ENCODE data around the gene ZNF763.
"Not testable (repeated sequence)": the region's sequence is repeated elsewhere in the genome, so short reads cannot be mapped to it uniquely, and the experiment has no call there.

Gene ZNF763

DNA sequence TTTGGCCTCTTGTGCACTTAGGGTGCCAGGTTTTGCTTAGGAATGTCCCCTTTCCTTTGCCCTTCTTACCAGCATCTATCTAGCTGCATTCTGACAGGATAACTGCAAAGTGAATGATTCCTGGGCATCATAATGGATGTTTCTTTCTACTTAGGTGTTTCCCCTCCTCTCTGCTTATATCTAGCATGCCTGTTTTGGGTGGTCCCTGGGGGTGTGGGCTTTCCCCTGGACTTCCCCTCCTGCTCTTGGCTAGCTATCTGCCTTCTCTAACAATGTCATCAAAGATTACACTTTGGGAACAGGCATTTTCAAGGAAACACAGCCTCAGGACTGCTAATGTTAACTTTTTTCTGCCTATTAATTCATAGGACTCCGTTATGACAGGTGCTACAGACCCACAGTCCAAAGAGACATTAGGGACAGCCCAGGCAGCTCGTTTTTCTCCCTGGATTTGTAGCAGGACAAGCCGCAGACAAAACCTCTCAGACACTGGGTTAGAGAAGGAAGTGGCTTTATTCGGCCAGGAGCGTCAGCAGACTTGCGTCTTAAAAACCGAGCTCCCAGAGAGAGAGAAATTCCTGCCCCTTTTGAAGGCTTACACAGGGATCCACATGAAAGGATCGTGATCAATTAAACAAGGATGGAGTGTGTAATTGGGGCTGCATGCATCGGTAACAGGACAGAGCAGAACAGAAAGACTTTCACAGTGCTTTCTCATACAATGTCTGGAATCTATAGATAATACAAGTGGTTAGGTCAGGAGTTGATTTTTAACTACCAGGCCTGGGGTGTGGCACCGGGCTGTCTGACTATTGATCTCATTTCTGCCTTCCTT is 22.6 kb upstream of the ZNF763 start:
- Histone ChIP-seq H3K4me1 (ENCODE audit: control insufficient read depth, low read depth, low read length) (no peaks in the 10 kb centered on the region), H3K27ac (ENCODE audit: low read length) (no peak overlapping the region), H3K36me3 (ENCODE audit: control insufficient read depth, low read depth, low read length) (peaks cover 3% of the 10 kb centered on the region), H3K9me3 (ENCODE audit: control insufficient read depth, low read depth, low read length) (peaks cover 42% of the 10 kb centered on the region), H3K4me3 (ENCODE audit: low read length) (no peak overlapping the region), H3K9ac (ENCODE audit: low read length) (no peak overlapping the region), H3K27me3 (ENCODE audit: control insufficient read depth, insufficient read depth, low read length) (no peaks in the 10 kb centered on the region)

GRCh38 chr19:11942843-11943108 is 22.1 kb upstream of the ZNF763 start:
- H3K9ac ChIP-seq (ENCODE audit: low read length): no peak overlapping the region
- H3K4me3 ChIP-seq (ENCODE audit: low read length): no peak overlapping the region
- H3K27me3 ChIP-seq (ENCODE audit: control insufficient read depth, insufficient read depth, low read length): no peaks in the 10 kb centered on the region
- H3K4me1 ChIP-seq (ENCODE audit: control insufficient read depth, low read depth, low read length): no peaks in the 10 kb centered on the region
- peaks cover 8% of the 10 kb centered on the region for H3K36me3 ChIP-seq (ENCODE audit: control insufficient read depth, low read depth, low read length)
- H3K9me3 ChIP-seq (ENCODE audit: control insufficient read depth, low read depth, low read length): peaks cover 47% of the 10 kb centered on the region
- H3K27ac ChIP-seq (ENCODE audit: low read length): no peak overlapping the region

GRCh38 chr19:11944656-11945055 is 20.2 kb upstream of the ZNF763 start:
- Histone ChIP-seq H3K9ac (ENCODE audit: low read length) (no peak overlapping the region), H3K9me3 (ENCODE audit: control insufficient read depth, low read depth, low read length) (peaks cover 63% of the 10 kb centered on the region), H3K27me3 (ENCODE audit: control insufficient read depth, insufficient read depth, low read length) (no peaks in the 10 kb centered on the region), H3K27ac (ENCODE audit: low read length) (no peak overlapping the region), H3K4me1 (ENCODE audit: control insufficient read depth, low read depth, low read length) (no peaks in the 10 kb centered on the region), H3K4me3 (ENCODE audit: low read length) (no peak overlapping the region), H3K36me3 (ENCODE audit: control insufficient read depth, low read depth, low read length) (peaks cover 27% of the 10 kb centered on the region)

- Histone ChIP-seq H3K4me1 (ENCODE audit: control insufficient read depth, low read depth, low read length) (no peaks in the 10 kb centered on the region), H3K27me3 (ENCODE audit: control insufficient read depth, insufficient read depth, low read length) (no peaks in the 10 kb centered on the region), H3K9me3 (ENCODE audit: control insufficient read depth, low read depth, low read length) (peaks cover 82% of the 10 kb centered on the region), H3K4me3 (ENCODE audit: low read length) (no peak overlapping the region), H3K36me3 (ENCODE audit: control insufficient read depth, low read depth, low read length) (peaks cover 35% of the 10 kb centered on the region), H3K9ac (ENCODE audit: low read length) (no peak overlapping the region), H3K27ac (ENCODE audit: low read length) (no peak overlapping the region)
These were observed 16.2 kb upstream of the ZNF763 start for GRCh38 chr19:11948646-11949045.

- Histone ChIP-seq H3K4me3 (ENCODE audit: low read length) (no peak overlapping the region), H3K27ac (ENCODE audit: low read length) (no peak overlapping the region), H3K36me3 (ENCODE audit: control insufficient read depth, low read depth, low read length) (peaks cover 35% of the 10 kb centered on the region), H3K4me1 (ENCODE audit: control insufficient read depth, low read depth, low read length) (no peaks in the 10 kb centered on the region), H3K9ac (ENCODE audit: low read length) (no peak overlapping the region), H3K27me3 (ENCODE audit: control insufficient read depth, insufficient read depth, low read length) (no peaks in the 10 kb centered on the region), H3K9me3 (ENCODE audit: control insufficient read depth, low read depth, low read length) (peaks cover 78% of the 10 kb centered on the region)
These were observed 15.6 kb upstream of the ZNF763 start for GRCh38 chr19:11949201-11949600.

DNA sequence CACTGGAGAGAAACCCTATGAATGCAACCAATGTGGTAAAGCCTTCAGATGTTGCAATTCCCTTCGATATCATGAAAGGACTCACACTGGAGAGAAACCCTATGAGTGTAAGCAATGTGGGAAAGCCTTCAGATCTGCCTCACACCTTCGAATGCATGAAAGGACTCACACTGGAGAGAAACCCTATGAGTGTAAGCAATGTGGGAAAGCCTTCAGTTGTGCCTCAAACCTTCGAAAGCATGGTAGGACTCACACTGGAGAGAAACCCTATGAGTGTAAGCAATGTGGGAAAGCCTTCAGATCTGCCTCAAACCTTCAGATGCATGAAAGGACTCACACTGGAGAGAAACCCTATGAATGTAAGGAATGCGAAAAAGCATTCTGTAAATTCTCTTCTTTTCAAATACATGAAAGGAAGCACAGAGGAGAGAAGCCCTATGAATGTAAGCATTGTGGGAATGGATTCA is 15.2 kb upstream of the ZNF763 start:
- H3K9ac ChIP-seq (ENCODE audit: low read length); H3K4me1 ChIP-seq (ENCODE audit: control insufficient read depth, low read depth, low read length); H3K27me3 ChIP-seq (ENCODE audit: control insufficient read depth, insufficient read depth, low read length); H3K27ac ChIP-seq (ENCODE audit: low read length); H3K4me3 ChIP-seq (ENCODE audit: low read length): not testable (repeated sequence)
- Histone ChIP-seq H3K9me3 (ENCODE audit: control insufficient read depth, low read depth, low read length) (peaks cover 77% of the 10 kb centered on the region), H3K36me3 (ENCODE audit: control insufficient read depth, low read depth, low read length) (peaks cover 35% of the 10 kb centered on the region)

DNA sequence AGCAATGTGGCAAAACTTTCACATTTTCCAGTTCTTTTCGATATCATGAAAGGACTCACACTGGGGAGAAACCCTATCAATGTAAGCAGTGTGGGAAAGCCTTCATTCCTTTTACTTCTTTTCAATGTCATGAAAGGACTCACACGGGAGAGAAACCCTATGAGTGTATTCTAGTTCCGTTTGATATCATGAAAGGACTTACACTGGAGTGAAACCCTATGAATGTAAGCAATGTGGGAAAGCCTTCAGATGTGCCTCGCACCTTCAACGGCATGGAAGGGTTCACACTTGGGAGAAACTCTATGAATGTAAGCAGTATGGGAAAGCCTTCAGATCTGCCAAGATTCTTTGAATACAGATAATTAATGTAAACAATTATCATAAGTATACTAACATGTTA is 14.5 kb upstream of the ZNF763 start:
- Histone ChIP-seq H3K9ac (ENCODE audit: low read length) (no peak overlapping the region), H3K27me3 (ENCODE audit: control insufficient read depth, insufficient read depth, low read length) (no peaks in the 10 kb centered on the region), H3K4me1 (ENCODE audit: control insufficient read depth, low read depth, low read length) (no peaks in the 10 kb centered on the region), H3K36me3 (ENCODE audit: control insufficient read depth, low read depth, low read length) (peaks cover 35% of the 10 kb centered on the region), H3K9me3 (ENCODE audit: control insufficient read depth, low read depth, low read length) (peaks cover 74% of the 10 kb centered on the region), H3K4me3 (ENCODE audit: low read length) (no peak overlapping the region), H3K27ac (ENCODE audit: low read length) (no peak overlapping the region)

DNA sequence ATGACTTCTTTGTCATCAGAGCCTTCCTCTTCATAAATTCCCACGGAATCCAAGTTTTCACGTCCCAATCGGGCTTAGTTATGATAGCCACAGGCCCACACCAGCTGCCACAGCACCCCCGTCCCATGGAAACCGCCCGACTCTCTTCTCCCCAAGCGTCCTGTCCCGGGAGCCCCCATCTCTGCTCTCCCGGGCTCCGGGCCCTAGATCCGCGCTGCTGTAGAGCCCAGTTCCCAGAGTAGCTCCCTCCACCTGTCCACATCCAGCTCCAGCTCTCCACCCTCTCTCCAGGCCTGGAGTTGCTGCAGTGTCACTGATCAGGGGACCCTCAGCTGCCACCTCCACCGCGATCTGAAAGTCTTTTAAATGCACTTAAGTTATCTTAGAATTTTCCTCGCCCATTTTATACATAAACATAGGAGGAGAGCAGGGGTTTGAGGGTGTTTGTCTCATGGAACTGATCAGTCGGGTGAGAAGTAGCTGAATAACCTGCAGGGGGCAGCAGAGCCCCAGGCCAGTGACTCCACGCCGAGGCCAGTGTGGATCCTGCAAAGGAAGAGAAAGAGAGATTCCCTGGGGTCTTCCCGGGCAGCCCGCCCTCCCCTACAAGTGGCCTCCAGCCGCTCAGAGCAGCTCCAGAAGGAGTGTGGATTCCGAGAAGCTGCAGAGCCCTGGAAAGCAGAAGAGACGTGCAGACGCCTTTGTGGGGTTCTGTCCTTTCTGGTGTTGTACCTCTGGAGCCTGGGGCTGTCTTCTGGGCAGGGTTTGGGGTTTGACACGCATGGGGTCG is 1.1 kb upstream of the ZNF763 start:
- H3K4me1 ChIP-seq (ENCODE audit: control insufficient read depth, low read depth, low read length): peaks cover 10% of the 10 kb centered on the region
- peaks cover 17% of the 10 kb centered on the region for H3K27me3 ChIP-seq (ENCODE audit: control insufficient read depth, insufficient read depth, low read length)
- H3K9me3 ChIP-seq (ENCODE audit: control insufficient read depth, low read depth, low read length): no peaks in the 10 kb centered on the region
- no peak overlapping the region for H3K9ac ChIP-seq (ENCODE audit: low read length)
- H3K4me3 ChIP-seq (ENCODE audit: low read length): peak overlapping the region; percentile 80
- H3K27ac ChIP-seq (ENCODE audit: low read length): no peak overlapping the region
- H3K36me3 ChIP-seq (ENCODE audit: control insufficient read depth, low read depth, low read length): no peaks in the 10 kb centered on the region

DNA sequence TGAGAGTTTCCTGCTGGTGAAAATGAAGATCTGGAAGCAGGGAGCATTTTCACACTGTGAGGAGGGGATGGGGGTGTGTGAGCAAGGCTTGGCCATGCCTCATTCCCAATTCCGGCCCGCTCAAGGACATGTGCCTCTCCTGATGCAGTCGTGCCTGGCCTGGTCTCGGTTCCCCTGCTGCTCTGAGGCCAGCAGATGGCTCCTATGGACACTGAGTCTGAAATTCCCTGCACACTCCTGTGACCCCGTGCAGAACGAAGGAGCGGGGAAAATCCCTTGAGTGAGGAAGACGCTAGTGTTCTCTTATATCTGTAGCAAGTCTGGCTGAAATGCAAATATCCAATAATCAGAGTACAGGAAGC is 363 bp upstream of the ZNF763 start:
- Histone ChIP-seq H3K27ac (ENCODE audit: low read length) (no peak overlapping the region), H3K36me3 (ENCODE audit: control insufficient read depth, low read depth, low read length) (no peaks in the 10 kb centered on the region), H3K4me3 (ENCODE audit: low read length) (peak overlapping the region; percentile 80), H3K4me1 (ENCODE audit: control insufficient read depth, low read depth, low read length) (peaks cover 10% of the 10 kb centered on the region), H3K9me3 (ENCODE audit: control insufficient read depth, low read depth, low read length) (no peaks in the 10 kb centered on the region), H3K9ac (ENCODE audit: low read length) (no peak overlapping the region), H3K27me3 (ENCODE audit: control insufficient read depth, insufficient read depth, low read length) (peaks cover 17% of the 10 kb centered on the region)

- no peak overlapping the region for H3K4me3 ChIP-seq (ENCODE audit: low read length)
- H3K9ac ChIP-seq (ENCODE audit: low read length): no peak overlapping the region
- H3K27ac ChIP-seq (ENCODE audit: low read length): no peak overlapping the region
- H3K36me3 ChIP-seq (ENCODE audit: control insufficient read depth, low read depth, low read length): no peaks in the 10 kb centered on the region
- peaks cover 17% of the 10 kb centered on the region for H3K27me3 ChIP-seq (ENCODE audit: control insufficient read depth, insufficient read depth, low read length)
- no peaks in the 10 kb centered on the region for H3K9me3 ChIP-seq (ENCODE audit: control insufficient read depth, low read depth, low read length)
- H3K4me1 ChIP-seq (ENCODE audit: control insufficient read depth, low read depth, low read length): peaks cover 4% of the 10 kb centered on the region
These were observed 5.3 kb downstream of the ZNF763 start for GRCh38 chr19:11970174-11970573.

DNA sequence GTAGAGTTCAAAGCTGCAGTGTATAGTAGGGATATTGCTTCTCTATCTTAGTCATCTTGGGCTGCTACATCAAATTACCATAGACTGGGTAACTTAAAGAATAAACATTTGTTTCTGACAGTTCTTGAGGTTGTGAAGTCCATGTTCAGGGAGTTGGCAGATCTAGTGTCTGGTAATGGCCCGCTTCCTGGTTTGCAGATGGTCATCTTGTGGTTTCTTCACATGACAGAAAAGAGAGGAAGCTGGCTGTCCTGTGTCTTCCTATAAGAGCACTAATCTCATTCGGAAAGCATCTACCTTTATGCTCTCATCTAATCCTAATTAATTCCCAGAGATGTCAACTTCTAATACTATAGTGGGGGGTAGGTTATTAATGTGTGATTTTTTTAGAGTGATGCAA is 6.2 kb downstream of the ZNF763 start:
- H3K27me3 ChIP-seq (ENCODE audit: control insufficient read depth, insufficient read depth, low read length): peaks cover 10% of the 10 kb centered on the region
- no peaks in the 10 kb centered on the region for H3K36me3 ChIP-seq (ENCODE audit: control insufficient read depth, low read depth, low read length)
- H3K9ac ChIP-seq (ENCODE audit: low read length): no peak overlapping the region
- H3K9me3 ChIP-seq (ENCODE audit: control insufficient read depth, low read depth, low read length): peaks cover 2% of the 10 kb centered on the region
- H3K4me1 ChIP-seq (ENCODE audit: control insufficient read depth, low read depth, low read length): no peaks in the 10 kb centered on the region
- no peak overlapping the region for H3K27ac ChIP-seq (ENCODE audit: low read length)
- no peak overlapping the region for H3K4me3 ChIP-seq (ENCODE audit: low read length)

Data from iPS-18a (cell line).